NK-92 (cell line): Measurements from ENCODE around the gene CUL4A.

Experiments
- DNase-seq: peaks from one replicate; lab custom pipeline; 2025; ENCODE audit not compliant: unreplicated experiment; lab: John Stamatoyannopoulos, UW

CUL4A gene

DNA sequence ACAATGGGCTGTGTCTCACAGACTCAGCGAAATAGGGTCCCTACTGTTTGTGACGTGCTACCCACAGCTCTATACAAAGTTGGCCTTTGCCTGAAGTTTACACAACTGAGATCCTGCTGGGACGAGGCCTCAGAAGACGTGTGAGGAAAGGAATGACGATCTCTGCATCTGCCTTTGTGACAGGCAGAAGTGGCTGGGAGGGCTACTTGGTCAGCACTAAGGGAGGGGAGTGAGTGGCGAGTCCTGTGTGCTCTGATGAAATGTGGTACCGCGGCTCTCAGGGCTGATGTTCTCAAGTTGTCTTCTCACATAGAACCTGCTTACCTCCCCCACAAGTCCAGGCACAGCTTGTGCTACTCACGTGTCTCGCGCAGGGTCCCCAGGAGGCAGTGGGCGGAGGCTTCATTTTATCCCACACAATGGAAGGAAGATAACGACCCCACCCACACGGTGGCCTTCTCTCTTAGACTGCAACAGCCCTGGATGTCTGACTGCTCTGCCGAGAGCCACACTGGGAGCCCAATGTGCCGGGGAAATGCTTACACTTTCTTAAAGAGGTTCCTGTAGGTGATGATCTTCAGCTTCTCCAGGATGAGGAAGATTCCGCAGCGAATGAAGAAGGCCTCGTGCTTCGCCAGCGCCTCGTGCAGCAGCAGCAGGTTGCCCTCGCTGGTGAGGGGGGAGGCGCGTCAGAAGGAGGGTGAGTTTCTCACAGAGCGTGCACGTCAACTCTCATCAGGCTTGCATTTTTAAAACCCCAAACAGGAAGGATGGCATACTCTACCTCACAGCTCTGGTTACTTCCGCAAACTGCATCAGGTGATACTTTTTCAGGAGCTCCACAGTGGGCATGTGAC lies 29.8 kb upstream of the CUL4A start:
- DNase-seq: no peak

DNA sequence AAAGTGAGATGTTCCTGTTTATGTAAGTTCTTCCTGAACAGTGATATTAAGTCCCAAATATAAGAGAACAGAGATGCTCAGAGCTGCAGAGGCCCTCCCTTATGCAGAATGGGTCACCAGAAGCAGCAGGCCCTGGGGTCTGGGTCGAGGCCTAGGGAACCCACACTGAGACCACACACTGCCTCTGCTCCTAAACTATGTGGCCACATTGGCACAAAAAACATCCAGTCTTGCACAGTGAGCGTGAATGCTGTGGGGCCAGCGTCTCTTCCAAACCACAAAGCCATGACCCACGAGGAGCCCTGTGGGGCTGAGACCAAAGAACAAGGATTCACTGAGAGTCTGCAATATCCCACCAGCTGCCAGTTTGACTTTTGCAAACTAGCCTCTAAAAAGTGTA lies 27.4 kb upstream of the CUL4A start:
- DNase-seq: no peak

DNA sequence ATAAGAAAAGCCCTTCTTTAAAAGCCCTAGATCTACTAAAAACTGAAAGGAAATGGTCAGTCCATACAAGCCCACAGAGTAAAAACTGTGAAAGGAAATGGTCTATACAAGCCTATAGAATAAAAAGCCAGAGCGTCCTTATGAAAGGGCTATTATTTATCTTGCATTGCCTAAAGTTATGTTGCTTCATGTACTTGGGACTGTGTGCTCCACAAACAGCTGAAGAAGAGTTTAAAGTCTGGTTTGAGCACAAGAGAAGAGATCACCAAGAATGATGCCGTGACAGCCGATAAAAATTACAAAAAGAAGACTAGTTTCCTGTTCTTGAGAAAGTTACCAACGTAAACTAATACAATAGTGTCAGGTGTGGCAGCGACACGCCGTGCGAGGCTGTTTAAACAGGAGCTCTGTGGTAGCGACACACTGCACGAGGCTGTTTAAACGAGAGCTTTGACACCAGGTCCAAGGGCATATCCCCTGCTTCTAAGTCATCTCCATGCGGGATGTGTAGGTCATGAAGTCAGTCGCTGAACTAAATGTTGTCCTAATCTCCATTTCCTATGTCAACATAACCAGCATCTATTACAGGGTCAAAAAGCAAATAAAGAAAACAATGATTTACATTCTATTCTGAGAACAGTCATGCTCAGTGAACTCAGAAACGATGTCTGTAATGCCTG lies 25.8 kb upstream of the CUL4A start:
- DNase-seq: no peak

DNA sequence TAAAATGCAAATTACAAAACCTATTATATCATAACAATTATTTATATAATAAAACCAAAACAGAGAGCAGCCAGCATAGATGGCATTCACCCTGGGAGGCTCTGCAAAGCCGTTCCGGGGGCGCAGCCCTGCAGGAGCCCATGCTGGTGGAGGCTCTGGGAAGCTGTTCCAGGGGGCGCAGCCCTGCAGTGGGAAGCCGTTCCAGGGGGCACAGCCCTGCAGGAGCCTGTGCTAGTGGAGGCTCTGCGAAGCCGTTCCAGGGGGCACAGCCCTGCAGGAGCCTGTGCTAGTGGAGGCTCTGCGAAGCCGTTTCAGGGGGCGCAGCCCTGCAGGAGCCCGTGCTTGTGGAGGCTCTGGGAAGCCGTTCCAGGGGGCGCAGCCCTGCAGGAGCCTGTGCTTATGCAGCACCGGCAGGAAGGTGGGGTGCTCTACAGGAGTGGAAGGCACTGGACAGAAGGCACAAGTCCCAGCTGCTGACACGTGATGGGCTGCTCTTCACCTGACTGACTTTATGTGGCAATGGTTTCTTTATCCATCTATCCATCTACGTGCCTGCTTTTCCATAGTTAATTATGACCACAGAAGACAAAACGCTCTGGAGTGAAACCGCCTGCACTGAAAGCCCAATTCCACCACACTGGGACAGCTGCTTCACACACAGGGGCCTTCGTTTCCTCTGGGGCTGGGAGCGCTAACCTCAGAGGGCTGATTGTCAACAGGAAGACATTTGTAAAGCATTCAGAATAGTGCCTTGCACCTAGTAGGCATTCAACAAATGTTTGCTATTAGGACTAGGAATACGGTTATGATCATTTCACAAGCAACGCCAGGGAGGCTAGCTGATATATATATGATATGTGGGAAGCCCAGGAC lies 24.6 kb upstream of the CUL4A start:
- no peak for DNase-seq

DNA sequence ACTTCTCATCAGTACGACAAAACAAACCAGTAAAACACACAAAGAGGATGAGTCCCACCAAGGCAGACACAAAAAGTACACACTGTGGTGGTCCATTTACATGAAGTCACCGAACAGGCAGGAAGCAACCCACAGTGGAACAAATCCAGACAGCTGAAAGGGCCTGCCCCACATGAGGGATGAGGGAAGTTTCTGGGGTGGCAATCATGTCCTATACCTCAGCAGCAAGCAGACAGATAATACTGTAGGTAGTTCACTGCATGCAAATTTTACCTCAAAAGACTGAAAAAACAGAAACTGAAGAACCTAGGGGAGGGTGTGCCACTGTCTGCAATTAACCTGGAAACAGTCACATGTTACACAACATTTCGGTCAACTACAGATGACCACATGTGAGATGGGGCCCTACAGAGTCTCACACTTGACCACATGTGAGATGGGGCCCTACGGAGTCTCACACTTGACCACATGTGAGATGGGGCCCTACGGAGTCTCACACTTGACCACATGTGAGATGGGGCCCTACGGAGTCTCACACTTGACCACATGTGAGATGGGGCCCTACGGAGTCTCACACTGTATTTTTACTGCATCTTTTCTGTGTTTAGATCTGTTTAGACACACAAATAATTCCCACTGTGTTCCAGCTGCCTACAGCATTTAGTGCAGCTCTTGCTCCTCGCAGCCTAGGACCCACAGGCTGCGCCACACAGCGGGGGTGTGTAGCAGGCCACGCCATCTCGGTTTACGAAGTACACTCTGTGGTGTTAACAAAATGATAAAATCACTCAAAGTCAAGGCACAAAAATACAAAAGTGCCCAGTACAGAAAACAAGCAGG lies 23.1 kb upstream of the CUL4A start:
- DNase-seq: no peak

DNA sequence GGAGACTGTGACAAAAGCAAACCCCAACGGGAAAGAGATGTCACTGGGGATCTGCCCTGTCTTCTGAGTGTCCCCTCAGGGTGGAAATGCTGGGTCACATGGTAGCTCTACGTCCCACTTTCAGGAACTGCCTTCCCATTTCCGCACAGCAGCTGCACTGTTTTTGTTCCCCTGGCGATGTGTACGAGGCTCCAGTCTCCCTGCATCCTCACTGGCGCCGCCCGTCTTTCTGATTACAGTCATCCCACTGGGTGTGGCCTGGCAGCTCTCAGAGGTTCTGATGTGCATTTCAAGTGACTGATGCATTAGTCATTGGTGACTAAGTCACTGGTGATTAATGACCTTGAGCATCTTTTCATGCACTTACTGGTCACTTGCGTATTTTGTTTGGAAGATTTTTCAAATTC lies 22.1 kb upstream of the CUL4A start:
- DNase-seq: no peak

DNA sequence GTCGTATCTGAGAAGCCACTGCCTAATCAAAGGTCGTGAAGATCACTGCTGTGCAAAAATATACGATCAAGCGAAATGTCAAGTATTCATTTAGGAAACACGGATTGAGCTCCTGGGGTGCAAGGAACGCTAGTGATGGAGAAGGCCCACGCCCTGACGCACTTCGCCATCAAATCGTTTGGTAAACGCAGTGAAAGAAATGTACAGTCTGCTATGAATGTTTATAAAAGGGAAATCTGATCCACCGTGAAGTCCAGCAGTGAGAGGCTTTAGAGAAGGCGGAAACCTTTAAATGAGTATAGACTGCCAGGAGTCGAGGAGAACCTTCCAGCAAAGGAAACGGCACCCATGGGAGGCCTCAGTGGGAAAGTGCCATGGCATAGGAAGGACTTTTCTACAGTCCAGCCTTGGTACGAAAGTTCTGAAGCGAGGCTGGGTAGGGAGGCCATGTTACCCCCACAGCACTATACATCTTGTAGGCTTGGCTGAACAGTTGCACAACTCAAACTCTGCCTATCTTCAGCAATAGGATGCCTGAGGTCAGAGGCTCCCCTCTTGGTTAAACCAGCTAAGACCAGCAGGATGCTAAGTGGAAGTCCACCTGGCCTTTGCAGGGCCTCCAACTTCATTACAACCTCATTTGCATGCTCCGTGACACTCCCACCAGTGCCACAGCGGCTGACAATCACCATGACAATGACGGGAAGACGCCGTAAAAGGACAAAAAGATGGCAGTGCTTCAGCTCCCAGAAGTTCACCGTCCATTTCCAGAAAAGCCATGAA lies 21.3 kb upstream of the CUL4A start:
- DNase-seq: no peak

DNA sequence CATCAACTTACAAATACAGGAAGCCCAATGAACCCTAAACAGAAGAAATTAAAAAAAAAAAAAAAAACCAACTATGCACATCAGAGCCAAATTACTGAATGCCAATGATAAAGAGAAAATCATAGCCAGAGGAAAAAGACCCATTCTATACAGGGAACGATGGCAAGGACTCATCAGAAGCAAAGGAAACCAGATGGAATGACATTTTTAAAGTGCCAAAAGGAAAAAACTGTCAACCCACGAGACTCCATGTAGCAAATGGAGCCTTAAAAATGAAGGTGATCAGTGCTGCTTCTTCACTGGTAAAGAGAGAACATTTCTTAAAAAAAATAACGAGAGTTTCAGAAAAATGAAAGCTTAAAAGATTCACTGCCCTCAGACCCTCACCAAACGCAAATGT lies 19.2 kb upstream of the CUL4A start:
- DNase-seq: no peak

DNA sequence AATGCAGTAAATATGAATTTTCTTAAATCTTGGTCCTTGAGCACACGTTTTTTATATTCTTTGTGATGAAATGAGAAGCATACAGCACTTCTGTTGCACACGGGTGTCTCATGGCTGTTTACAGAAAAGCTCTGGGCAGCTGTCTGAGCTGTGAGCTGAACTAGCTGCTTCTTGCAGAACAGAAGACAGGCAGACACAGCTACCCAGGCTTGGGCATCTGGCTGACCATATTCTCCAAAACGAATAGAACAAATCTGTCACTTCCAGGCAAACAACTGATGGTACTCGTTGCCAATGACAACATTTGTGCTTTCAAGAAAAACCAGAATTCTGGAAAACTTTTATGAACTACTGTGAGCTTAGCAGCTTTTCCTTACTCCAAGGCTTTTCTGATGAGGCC lies 17.1 kb upstream of the CUL4A start:
- DNase-seq: no peak

DNA sequence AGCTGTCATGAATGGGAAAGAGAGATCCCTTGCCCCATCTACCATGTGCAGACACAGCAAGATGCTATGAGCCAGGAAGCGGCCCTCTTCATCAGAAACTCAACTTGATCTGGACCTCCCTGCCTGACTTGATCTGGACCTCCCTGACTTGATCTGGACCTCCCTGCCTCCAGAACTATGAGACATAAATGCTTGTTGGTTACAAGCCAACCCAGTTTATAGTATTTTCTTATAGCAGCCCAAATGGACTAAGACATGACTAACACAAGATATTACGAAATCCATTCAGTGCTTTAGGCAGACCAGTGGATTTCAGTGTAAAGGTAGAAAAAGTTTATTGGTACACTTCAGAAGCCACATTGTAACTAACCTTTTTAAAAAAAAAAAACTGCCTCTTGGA lies 16.5 kb upstream of the CUL4A start:
- no peak for DNase-seq

DNA sequence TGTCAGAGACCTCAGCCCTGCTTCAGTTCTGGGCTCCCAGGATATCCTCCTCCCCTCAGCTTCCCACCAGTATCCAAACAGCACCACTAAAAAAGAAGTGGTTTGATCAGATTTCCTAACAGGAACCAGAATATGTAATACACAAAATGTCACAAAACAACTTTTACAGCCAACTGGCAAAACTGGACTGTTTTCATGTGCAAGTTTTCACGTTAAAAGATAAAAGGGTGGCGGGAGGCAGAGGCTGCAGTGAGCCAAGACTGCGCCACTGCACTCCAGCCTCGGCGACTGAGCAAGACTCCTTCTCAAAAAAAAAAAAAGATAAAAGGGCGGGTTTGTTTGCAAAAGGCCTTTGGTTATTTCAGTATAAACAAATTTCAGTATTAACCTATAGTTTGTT lies 14.1 kb upstream of the CUL4A start:
- DNase-seq: no peak

DNA sequence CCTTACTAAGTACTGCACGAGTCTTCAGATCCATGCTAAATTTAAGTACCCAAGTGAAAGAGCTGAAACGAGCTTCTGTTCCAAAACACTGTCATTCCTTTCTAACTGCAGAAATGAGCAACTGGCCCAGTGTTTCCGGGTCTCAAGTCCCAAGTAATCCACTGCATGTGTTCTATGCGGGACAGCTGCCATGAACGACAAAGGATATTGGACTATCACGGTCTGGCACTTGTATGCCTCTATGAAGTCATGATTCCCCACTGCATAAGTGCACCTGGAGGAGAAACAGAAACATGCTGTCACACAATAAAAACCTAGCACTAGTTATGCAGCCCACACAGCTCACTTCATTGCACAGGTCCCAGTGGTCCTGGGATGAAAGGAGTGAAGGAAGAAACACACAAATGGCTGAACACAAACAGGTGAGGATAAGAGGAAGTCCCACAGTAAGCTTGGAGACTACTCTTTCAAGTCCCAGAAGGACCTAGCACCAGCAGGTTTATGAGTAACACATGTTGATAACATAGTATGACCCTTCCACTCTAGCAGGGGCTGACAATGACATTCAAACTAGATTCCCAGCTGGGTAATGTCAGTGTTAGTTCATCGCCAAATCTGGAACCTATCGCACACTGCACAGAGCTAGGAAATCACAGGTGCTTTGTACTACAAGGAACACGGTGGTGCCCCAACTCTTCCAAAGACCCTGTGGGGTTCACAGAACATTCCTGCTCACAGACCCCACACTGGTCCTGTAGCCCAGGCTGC lies 12.3 kb upstream of the CUL4A start:
- no peak for DNase-seq

DNA sequence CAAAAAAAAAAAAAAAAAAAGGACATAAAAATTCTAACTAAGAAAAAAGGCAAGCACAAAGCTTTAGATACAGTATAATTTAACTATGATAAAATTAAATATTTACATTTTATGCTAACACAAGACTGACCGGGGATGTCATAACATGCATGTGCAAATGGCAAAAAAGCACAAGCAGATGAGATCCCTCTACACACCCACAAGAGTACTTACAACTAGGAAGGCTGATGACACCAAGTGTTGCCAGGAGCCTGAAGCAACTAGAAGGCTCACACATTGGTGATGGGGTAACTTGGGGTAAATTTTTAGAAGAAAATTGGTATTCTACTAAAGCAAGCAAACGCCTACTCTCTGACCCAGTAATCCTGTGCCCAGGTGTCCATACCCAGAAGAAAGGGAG lies 7.6 kb upstream of the CUL4A start:
- no peak for DNase-seq

DNA sequence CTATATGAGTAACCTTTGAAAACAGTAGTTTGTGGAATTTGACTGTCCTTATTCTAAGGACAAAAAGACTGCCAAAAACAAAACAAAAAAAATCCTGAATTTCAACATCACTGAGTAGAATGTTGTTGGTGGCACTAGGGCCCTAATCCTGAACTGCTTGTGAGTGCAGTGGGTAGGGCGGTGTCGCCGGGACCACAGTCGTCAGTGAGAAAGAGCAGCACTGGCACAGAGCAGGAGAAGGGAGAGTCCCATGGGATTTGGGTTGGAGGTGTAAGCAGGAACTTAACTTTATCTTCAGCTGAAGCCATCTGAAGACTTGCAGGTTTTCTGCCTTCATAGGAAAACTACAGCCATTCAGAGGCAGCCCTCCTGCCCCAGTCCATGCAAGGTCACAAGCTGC lies 6.5 kb upstream of the CUL4A start:
- DNase-seq: no peak

DNA sequence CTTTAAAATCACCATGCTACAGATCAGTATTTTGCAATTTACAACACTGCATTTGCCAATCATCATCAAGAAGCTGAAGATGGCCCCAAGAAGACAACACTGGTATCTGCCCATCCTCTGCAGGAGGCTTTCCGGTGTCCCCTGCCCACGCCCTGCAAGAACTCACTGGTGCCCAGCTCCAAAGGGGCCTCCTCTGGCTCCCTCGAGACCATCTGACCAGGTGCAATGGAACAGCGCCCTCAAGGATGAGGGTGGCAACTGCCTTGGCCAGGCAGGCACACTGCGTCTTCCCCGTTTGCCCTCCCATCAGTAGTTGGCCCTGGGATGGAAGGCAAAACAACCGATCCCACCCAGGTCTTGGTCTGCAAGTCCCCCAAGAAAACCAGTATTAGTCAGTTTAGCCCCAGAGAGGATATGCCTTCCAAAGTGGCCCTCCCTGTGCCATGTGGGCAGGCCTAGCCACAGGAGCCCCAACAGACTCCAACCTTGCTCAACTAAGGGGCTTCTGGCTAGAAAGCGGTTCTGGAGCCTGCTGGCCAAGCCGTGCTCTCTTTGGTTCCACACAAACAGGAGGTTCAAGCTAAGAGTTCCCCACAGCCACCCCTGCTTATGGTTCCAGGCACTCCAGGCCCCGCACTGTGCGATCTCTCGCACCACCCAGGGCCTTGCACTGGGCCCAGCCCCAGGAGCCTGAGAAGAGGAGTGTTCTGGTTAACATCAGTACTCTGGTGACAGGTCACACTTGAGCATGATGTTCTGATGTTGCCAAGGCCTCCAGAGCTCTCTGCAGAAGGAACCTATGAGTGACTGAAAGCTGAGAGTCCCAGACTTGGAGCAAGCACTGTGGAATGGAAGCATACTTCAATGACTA lies 5.7 kb upstream of the CUL4A start:
- DNase-seq: no peak

DNA sequence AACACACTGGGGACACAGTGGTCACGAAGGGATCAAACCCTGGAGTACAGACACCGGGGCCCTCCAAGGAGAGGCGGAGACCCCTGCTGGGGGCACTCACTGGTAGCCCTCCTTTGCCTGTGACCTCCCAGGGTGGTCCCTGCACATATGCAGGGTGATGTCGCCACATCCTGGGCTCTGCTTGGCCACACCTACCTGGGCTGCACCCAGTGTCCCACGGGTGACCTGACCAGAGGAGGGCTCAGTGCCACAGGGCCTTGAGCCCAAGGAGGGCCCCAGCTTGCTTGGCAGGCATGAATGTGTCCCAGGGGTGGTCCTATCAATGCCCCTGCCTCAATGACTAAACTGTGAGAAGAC lies 5.1 kb upstream of the CUL4A start:
- DNase-seq: no peak

DNA sequence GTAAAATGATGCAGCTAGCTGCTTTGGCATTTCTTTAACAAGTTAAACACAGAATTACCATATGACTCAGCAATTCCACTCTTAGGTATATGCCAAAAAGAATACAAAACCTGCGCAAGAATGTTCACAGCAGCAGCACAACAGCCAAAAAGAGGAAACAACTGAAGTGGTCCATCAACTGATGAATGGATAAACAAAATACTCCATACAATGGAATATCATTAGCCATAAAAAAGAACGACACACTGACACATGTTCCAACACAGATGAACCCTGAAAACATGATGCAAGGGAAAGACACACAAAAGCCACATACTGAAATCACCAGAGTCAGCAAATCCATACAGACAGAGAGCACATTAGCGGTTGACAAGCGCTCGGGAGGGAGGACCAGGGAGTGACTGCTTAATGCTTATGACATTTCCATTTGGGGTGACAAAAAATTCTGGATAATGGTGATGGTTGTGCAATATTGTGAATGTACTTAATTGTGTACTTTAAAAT lies 3.9 kb upstream of the CUL4A start:
- no peak for DNase-seq

DNA sequence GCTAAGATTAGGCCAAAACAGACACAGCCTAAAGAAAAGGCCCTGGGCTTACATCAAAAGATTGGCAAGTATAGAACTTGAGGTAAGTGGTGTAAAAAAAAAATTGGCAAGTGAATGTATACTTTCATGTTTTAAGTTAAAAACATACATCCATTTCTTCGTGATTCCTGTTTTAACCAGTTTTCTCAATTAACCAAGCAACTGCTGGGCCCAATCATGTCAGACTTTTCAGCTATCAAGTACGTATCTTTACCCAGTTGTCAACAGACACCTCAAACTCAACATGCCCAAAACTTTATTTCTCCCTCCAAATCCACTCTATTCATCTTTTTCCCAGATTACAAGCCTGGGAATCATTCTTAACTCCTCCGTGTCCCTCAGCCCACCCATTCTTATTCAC lies 2.0 kb upstream of the CUL4A start:
- DNase-seq: no peak
